Chondrocyte (in vitro differentiated cells): Measurements from ENCODE around the gene TTC3. TPM values are rescaled to one million over a fixed set of nuclear protein-coding genes. Genes with fewer than 3 reads are reported as not detected.

Source experiments
- DNase-seq: peaks from one replicate; pipeline ENCODE4 v3.0.0; 2021; ENCODE audit warnings: mixed read lengths, low spot score
- H3K27ac Mint-ChIP-seq: one replicate; pipeline ENCODE4 v1.8.0; 2021; ENCODE audit warnings: mild to moderate bottlenecking, moderate library complexity, mixed read lengths; ENCODE audit not compliant: unreplicated experiment
- H3K27me3 Mint-ChIP-seq: 2 replicates; pipeline ENCODE4 v1.8.0; 2021; ENCODE audit warnings: low read depth, mixed read lengths
- H3K36me3 Mint-ChIP-seq: 2 replicates; pipeline ENCODE4 v1.8.0; 2021; ENCODE audit warnings: low read depth, mixed read lengths
- H3K4me1 Mint-ChIP-seq: 2 replicates; pipeline ENCODE4 v1.8.0; 2021; ENCODE audit warnings: low read depth, mild to moderate bottlenecking, mixed read lengths
- H3K4me3 Mint-ChIP-seq: one replicate; pipeline ENCODE4 v1.8.0; 2021; ENCODE audit warnings: mild to moderate bottlenecking, moderate library complexity, mixed read lengths; ENCODE audit not compliant: unreplicated experiment
- H3K9me3 Mint-ChIP-seq: 2 replicates; pipeline ENCODE4 v1.8.0; 2021; ENCODE audit warnings: low read depth, mixed read lengths
- total RNA-seq: library from RNA; stranded (reverse); gene quantifications from 3 replicates; pipeline ENCODE4 v1.2.1, GENCODE V29; 2021
- TF ChIP-seq, protein P1 (sequence below): fragments of 200-600 bp; sonication (generic); IDR thresholded peaks from 2 replicates; pipeline ENCODE4 v1.5.0; 2021; ENCODE audit warnings: antibody characterized with exemption, mild to moderate bottlenecking, moderate library complexity

TTC3 gene
- total RNA-seq, 1 donor from 2014 or later: 258 TPM

- peak overlapping the region; percentile 74 for H3K27ac Mint-ChIP-seq
- no peak overlapping the region for H3K4me3 Mint-ChIP-seq
- DNase-seq: no peak
- H3K4me1 Mint-ChIP-seq: peaks cover 45% of the 10 kb centered on the region
- peaks cover 57% of the 10 kb centered on the region for H3K36me3 Mint-ChIP-seq
- H3K9me3 Mint-ChIP-seq: no peaks in the 10 kb centered on the region
- H3K27me3 Mint-ChIP-seq: no peaks in the 10 kb centered on the region
- TF ChIP-seq, protein P1, sequence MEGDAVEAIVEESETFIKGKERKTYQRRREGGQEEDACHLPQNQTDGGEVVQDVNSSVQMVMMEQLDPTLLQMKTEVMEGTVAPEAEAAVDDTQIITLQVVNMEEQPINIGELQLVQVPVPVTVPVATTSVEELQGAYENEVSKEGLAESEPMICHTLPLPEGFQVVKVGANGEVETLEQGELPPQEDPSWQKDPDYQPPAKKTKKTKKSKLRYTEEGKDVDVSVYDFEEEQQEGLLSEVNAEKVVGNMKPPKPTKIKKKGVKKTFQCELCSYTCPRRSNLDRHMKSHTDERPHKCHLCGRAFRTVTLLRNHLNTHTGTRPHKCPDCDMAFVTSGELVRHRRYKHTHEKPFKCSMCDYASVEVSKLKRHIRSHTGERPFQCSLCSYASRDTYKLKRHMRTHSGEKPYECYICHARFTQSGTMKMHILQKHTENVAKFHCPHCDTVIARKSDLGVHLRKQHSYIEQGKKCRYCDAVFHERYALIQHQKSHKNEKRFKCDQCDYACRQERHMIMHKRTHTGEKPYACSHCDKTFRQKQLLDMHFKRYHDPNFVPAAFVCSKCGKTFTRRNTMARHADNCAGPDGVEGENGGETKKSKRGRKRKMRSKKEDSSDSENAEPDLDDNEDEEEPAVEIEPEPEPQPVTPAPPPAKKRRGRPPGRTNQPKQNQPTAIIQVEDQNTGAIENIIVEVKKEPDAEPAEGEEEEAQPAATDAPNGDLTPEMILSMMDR: no peak
Measured at GRCh38 chr21:37149411-37149810, 76.4 kb downstream of the TTC3 start.

- no peak for DNase-seq
- Mint-ChIP-seq H3K27me3 (no peaks in the 10 kb centered on the region), H3K4me1 (peaks cover 25% of the 10 kb centered on the region), H3K27ac (peak overlapping the region; percentile 54), H3K4me3 (no peak overlapping the region), H3K9me3 (no peaks in the 10 kb centered on the region), H3K36me3 (peaks cover 49% of the 10 kb centered on the region)
- TF ChIP-seq, protein P1: no peak
Measured at GRCh38 chr21:37153196-37153934, 80.3 kb downstream of the TTC3 start.

GRCh38 chr21:37153935-37154350 lies 80.9 kb downstream of the TTC3 start:
- no peak for DNase-seq

GRCh38 chr21:37155186-37155585 lies 82.1 kb downstream of the TTC3 start:
- TF ChIP-seq, protein P1: peak; percentile 16
- no peak for DNase-seq
- no peak overlapping the region for H3K27ac Mint-ChIP-seq
- H3K9me3 Mint-ChIP-seq: no peaks in the 10 kb centered on the region
- peaks cover 52% of the 10 kb centered on the region for H3K36me3 Mint-ChIP-seq
- H3K4me1 Mint-ChIP-seq: peaks cover 21% of the 10 kb centered on the region
- H3K27me3 Mint-ChIP-seq: no peaks in the 10 kb centered on the region
- H3K4me3 Mint-ChIP-seq: no peak overlapping the region

More at GRCh38 chr21:37153935-37154350, 80.9 kb downstream of the TTC3 start:
- no peak overlapping the region for H3K4me3 Mint-ChIP-seq
- no peaks in the 10 kb centered on the region for H3K27me3 Mint-ChIP-seq
- H3K27ac Mint-ChIP-seq: no peak overlapping the region
- peaks cover 51% of the 10 kb centered on the region for H3K36me3 Mint-ChIP-seq
- TF ChIP-seq, protein P1: no peak
- H3K4me1 Mint-ChIP-seq: peaks cover 26% of the 10 kb centered on the region
- H3K9me3 Mint-ChIP-seq: no peaks in the 10 kb centered on the region

GRCh38 chr21:37157938-37158337 lies 84.9 kb downstream of the TTC3 start:
- Mint-ChIP-seq H3K4me3 (no peak overlapping the region), H3K4me1 (peaks cover 16% of the 10 kb centered on the region), H3K27me3 (no peaks in the 10 kb centered on the region), H3K36me3 (peaks cover 52% of the 10 kb centered on the region), H3K9me3 (no peaks in the 10 kb centered on the region), H3K27ac (no peak overlapping the region)
- no peak for DNase-seq
- TF ChIP-seq, protein P1: no peak
